CD4-positive, alpha-beta T cell treated with Interleukin-17A for 4 hours (primary cell): Measurements from ENCODE around the gene SUN2.

Experiments used
- DNase-seq: peaks from one replicate; pipeline ENCODE4 v3.0.0-alpha.2; 2020; ENCODE audit warnings: mixed read lengths

Gene SUN2

DNA sequence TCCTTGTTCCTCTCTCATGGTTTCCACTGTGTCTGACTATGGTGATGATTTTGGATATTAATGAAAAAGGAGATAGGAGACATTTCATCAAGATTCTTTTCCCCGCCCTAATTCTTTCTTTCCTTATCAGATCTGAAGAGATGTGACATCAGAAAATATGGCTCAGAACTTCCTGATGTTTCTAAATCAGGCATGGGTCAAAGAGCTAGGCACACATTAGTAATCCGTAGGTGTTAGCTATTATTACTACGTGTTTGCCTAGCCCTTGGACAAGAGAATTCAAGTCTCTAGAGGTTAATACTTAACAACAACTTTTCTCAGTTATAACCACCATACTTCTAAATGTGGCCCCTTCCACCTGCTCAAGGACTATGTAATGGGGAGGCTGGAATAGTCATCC lies 60.9 kb downstream of the SUN2 start:
- DNase-seq = no peak

DNA sequence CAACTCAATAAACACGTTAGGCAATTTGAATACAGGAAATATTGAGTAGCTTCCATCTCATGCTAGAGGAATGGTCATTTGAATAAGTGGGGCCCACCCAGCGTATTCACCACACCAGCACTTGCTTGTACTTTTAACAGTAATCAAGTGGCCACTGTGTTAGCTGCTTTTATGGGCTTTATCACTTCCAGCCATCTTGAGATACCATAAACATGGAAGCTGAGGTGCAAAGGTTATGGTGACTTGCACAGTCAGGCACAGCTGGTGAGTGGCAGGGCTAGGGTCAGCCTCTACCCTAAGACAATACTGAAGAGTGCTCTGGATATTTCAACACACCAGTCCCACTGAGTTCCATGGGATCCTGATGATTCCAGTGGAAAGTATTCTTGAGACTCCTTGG lies 61.7 kb downstream of the SUN2 start:
- DNase-seq = no peak

DNA sequence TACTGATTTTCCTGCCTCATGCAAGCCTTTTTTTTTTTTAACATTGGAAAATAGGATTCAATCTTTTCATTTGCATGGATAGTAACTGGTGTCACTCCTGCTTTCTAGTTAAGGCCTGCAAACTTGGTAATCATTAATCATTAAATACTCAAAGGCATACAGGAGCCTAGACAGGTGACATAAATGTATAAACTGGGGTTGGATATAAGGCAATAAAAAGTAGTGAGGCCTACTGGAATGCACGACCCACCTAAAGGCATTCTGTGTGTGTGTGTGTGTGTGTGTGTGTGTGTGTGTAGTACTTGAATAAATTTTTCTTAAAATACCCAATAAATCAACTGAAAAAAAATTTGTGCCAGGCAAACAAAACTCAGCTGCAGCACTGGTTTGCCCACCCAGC lies 66.1 kb downstream of the SUN2 start:
- DNase-seq = no peak

DNA sequence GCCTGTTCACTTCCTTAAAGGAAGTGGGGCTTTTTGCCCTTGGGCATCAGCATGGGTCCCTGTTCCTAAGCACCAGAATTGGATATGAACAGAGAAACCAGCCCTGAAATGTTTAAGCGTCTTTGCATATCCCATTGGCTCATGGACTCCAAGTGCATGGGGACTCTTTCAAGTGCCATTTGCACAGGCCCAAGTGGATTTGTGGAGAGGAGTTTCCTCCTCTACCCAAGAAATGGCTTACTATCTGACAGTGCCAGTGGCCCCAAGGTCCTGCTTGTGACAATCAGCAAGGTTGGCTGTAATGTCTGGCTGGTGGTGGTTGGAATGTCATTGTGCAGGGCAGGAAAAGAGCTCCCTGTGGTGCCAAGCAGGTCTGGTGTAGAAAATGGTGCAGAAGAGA lies 70.0 kb downstream of the SUN2 start:
- no peak for DNase-seq

DNA sequence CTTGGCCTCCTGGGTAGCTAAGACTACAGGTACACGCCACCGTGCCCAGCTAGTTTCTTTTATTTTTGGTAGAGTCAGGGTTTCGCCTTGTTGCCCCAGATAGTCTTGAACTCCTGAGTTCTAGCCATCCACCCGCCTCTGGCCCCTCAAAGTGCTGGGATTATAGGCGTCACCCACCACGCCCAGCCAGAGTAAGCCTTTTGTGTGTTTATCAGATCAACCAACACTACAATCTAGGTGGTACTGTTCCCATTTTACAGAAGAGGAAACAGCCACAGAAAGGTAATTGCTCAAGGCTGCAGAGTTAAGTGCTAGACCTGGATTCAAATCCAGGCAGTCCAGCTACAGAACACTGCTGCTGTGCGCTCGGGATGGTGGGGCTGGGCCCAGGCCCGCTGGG lies 70.9 kb downstream of the SUN2 start:
- no peak for DNase-seq
